ENCODE results near the gene TAGLN. TPM values are rescaled to one million over a fixed set of nuclear protein-coding genes. Genes with fewer than 3 reads are reported as not detected.

The TAGLN gene
- total and polyA plus RNA-seq, 9 of the 15 experiments (the other 6 are each of a cell fraction or from before 2014, with no cell fraction given) = 0.21 to 4.9 (median 1.1) TPM

DNA sequence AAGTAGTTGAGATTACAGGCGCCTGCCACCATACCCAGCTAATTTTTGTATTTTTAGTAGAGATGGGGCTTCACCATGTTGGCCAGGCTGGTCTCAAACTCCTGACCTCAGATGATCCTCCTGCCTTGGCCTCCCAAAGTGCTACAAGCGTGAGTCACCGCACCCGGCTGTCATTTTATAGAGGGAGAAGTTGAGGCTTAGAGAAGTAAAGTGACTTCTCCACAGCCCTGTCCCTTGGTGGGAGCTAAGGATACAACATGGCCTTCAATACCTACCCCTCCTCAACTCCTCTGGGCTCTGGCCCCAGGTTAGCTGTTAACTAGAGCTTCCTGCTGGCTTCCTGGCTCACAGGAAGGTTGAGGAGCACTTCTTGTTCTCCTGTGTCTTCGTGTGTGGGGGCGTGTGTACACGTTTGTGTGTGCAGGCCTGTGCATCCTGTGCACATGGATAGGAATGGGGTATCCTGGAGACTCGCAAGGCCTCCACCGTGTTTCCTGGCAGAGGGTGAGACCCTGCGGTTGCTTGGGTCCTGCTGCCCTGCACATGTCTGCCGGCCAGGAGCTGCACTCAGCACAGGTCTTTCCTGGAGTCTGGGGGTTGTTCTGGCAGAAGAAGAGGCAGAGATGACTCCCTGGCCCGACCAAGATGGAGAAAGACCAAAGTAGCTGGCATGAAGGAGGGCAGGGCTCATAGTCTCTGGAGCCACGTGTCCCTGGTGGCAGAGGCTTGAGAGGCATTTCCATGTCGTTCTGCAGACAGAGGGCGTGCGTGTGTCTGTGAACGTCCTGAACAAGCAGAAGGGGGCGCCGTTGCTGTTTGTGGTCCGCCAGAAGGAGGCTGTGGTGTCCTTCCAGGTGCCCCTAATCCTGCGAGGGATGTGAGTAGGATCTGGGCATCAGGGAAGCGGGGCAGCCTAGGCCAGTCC, 18.2 kb upstream of the TAGLN start (continued):
- TF ChIP-seq CBFA2T3 (IDR thresholded peaks at IDR 0.05) (no peak), BACH1 (tag; IDR thresholded peaks at IDR 0.05) (no peak), MTA1 (IDR thresholded peaks at IDR 0.05; ENCODE audit: borderline replicate concordance) (no peak), TBP (optimal IDR thresholded peaks at IDR 0.05; ENCODE audit: low read depth, low read length) (no peak), FOXJ3 (CRISPR knock-in tag; IDR thresholded peaks at IDR 0.05) (no peak), HDAC8 (tag; IDR thresholded peaks at IDR 0.05) (no peak), ZNF586 (CRISPR knock-in tag; conservative IDR thresholded peaks at IDR 0.05) (no peak), OTX1 (CRISPR knock-in tag; IDR thresholded peaks at IDR 0.05) (no peak), SREBF1 (IDR thresholded peaks at IDR 0.05; ENCODE audit: borderline replicate concordance, low read depth, low read length) (no peak), POLR2AphosphoS2 (IDR thresholded peaks at IDR 0.05; ENCODE audit: low read length) (no peak), PHTF2 (CRISPR knock-in tag; IDR thresholded peaks at IDR 0.05) (no peak), TOE1 (IDR thresholded peaks at IDR 0.05; ENCODE audit: borderline replicate concordance) (no peak), TOE1 (CRISPR knock-in tag; IDR thresholded peaks at IDR 0.05; ENCODE audit: borderline replicate concordance, low read depth) (no peak), ADNP (tag; IDR thresholded peaks at IDR 0.05) (no peak), NFRKB (IDR thresholded peaks at IDR 0.05; ENCODE audit: low read depth) (no peak), ZNF134 (CRISPR knock-in tag; conservative IDR thresholded peaks at IDR 0.05) (no peak)
- TF ChIP-seq, protein P1, sequence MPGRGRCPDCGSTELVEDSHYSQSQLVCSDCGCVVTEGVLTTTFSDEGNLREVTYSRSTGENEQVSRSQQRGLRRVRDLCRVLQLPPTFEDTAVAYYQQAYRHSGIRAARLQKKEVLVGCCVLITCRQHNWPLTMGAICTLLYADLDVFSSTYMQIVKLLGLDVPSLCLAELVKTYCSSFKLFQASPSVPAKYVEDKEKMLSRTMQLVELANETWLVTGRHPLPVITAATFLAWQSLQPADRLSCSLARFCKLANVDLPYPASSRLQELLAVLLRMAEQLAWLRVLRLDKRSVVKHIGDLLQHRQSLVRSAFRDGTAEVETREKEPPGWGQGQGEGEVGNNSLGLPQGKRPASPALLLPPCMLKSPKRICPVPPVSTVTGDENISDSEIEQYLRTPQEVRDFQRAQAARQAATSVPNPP (IDR thresholded peaks at IDR 0.05; ENCODE audit: borderline replicate concordance, insufficient read depth, insufficient read length) = no peak
- TF ChIP-seq, protein P2, sequence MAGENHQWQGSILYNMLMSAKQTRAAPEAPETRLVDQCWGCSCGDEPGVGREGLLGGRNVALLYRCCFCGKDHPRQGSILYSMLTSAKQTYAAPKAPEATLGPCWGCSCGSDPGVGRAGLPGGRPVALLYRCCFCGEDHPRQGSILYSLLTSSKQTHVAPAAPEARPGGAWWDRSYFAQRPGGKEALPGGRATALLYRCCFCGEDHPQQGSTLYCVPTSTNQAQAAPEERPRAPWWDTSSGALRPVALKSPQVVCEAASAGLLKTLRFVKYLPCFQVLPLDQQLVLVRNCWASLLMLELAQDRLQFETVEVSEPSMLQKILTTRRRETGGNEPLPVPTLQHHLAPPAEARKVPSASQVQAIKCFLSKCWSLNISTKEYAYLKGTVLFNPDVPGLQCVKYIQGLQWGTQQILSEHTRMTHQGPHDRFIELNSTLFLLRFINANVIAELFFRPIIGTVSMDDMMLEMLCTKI (IDR thresholded peaks at IDR 0.05; ENCODE audit: partially characterized antibody) = no peak
- TF ChIP-seq, protein P3, sequence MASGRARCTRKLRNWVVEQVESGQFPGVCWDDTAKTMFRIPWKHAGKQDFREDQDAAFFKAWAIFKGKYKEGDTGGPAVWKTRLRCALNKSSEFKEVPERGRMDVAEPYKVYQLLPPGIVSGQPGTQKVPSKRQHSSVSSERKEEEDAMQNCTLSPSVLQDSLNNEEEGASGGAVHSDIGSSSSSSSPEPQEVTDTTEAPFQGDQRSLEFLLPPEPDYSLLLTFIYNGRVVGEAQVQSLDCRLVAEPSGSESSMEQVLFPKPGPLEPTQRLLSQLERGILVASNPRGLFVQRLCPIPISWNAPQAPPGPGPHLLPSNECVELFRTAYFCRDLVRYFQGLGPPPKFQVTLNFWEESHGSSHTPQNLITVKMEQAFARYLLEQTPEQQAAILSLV (tag; IDR thresholded peaks at IDR 0.05) = no peak
- TF ChIP-seq, protein P4, sequence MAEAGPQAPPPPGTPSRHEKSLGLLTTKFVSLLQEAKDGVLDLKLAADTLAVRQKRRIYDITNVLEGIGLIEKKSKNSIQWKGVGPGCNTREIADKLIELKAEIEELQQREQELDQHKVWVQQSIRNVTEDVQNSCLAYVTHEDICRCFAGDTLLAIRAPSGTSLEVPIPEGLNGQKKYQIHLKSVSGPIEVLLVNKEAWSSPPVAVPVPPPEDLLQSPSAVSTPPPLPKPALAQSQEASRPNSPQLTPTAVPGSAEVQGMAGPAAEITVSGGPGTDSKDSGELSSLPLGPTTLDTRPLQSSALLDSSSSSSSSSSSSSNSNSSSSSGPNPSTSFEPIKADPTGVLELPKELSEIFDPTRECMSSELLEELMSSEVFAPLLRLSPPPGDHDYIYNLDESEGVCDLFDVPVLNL (CRISPR knock-in tag; IDR thresholded peaks at IDR 0.05; ENCODE audit: low read depth) = no peak
- TF ChIP-seq, protein P5, sequence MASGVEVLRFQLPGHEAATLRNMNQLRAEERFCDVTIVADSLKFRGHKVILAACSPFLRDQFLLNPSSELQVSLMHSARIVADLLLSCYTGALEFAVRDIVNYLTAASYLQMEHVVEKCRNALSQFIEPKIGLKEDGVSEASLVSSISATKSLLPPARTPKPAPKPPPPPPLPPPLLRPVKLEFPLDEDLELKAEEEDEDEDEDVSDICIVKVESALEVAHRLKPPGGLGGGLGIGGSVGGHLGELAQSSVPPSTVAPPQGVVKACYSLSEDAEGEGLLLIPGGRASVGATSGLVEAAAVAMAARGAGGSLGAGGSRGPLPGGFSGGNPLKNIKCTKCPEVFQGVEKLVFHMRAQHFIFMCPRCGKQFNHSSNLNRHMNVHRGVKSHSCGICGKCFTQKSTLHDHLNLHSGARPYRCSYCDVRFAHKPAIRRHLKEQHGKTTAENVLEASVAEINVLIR (CRISPR knock-in tag; IDR thresholded peaks at IDR 0.05) = no peak
- TF ChIP-seq, protein P6, sequence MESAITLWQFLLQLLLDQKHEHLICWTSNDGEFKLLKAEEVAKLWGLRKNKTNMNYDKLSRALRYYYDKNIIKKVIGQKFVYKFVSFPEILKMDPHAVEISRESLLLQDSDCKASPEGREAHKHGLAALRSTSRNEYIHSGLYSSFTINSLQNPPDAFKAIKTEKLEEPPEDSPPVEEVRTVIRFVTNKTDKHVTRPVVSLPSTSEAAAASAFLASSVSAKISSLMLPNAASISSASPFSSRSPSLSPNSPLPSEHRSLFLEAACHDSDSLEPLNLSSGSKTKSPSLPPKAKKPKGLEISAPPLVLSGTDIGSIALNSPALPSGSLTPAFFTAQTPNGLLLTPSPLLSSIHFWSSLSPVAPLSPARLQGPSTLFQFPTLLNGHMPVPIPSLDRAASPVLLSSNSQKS (CRISPR knock-in tag; IDR thresholded peaks at IDR 0.05) = no peak

Measured in K562 (cell line).